Inflammatory macrophage treated with lipopolysaccharide for 1 hour (primary cell): ENCODE measurements around the gene PRKCB.

Experiments
- DNase-seq, 2 donors: peaks; one replicate each; pipeline ENCODE4 v3.0.0-alpha.2; 2020 to 2022

PRKCB gene

GRCh38 chr16:24258791-24259190 lies 423.0 kb downstream of the PRKCB start:
- peak; percentile 27 to 57 for DNase-seq

- peak; percentile 23 to 56 for DNase-seq
These were observed 427.0 kb downstream of the PRKCB start for GRCh38 chr16:24262816-24263215.
